ENCODE data around the gene ALKAL2. TPM values are rescaled to one million over a fixed set of nuclear protein-coding genes. Genes with fewer than 3 reads are reported as not detected.
"Not testable (repeated sequence)": the region's sequence is repeated elsewhere in the genome, so short reads cannot be mapped to it uniquely, and the experiment has no call there.

The ALKAL2 gene
- total and polyA plus RNA-seq, 10 of the 15 experiments (the other 5 are each of a cell fraction or from before 2014, with no cell fraction given): 0.11 to 0.29 (median 0.11) TPM; not detected in 7

DNA sequence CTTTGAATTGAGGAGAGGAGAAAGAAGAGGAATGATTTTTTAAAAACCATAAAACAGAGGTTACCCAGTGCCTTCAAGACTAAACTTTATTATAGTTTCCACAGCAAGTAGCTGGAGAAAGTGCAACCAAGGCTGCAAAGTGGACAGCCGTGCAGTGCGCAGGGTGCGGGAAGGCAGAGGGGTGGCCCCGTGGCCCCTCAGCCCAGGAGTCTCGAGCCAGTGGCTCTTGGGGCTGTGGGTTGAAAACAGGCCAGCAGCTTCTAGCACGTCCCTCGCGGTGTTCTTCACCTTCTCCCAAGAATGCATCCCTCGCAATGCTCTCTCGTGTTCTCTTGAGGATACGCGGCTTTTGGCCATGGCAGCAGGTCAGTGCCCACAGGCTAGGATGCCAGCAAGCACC is 28.5 kb upstream of the ALKAL2 start:
- RAD21 ChIA-PET (ENCODE audit: unreplicated experiment): no interaction called here
- Histone ChIP-seq H3K4me1 (ENCODE audit: control insufficient read depth, insufficient read depth, low read length) (no peaks in the 10 kb centered on the region), H2AFZ (ENCODE audit: control insufficient read depth, low read depth, low read length) (no peak overlapping the region), H3K79me2 (ENCODE audit: control insufficient read depth, insufficient read depth, low read length) (no peaks in the 10 kb centered on the region), H3K27me3 (replicated peaks in 1 of 2; ENCODE audit: control insufficient read depth in 2 of 2, insufficient read depth in 2 of 2, low read length in 1 of 2) (no peaks in the 10 kb centered on the region), H3K4me2 (ENCODE audit: control insufficient read depth, insufficient read depth) (no peak overlapping the region), H3K4me3 (no peak overlapping the region), H3K9ac (ENCODE audit: control insufficient read depth, insufficient read depth, low read length) (no peak overlapping the region), H3K9me3 (replicated peaks; ENCODE audit: control insufficient read depth, insufficient read depth, low read length) (no peaks in the 10 kb centered on the region; the same call in 2 of the 3 replicates), H3K36me3 (ENCODE audit: control insufficient read depth in 2 of 2, insufficient read depth in 2 of 2, low read length in 1 of 2) (no peaks in the 10 kb centered on the region), H4K20me1 (ENCODE audit: control insufficient read depth, insufficient read depth) (no peaks in the 10 kb centered on the region), H3K27ac (ENCODE audit: control insufficient read depth, insufficient read depth) (no peak overlapping the region)
- WGBS (ENCODE audit: insufficient coverage, insufficient replicate concordance, low lambda C conversion rate, missing lambda C conversion rate): 62% methylated on average over 12 of the region's 12 CpGs
- SMC1A ChIA-PET (ENCODE audit: uncharacterized antibody, unreplicated experiment): no interaction called here
- no TSS peak for BruUV-seq (replicated peaks)
- DNase-seq (ENCODE audit: low read depth, low spot score) (no peak), ATAC-seq (no peak), FAIRE-seq (no peak)
- in situ Hi-C loops (cut with MboI): no loop called here
- intact Hi-C loops (cut with micrococcal nuclease; ENCODE audit: unreplicated experiment): no loop called here
- TF ChIP-seq SMAD1 (IDR thresholded peaks at IDR 0.05; ENCODE audit: low read depth, partially characterized antibody): no peak
- TF ChIP-seq, protein P1, sequence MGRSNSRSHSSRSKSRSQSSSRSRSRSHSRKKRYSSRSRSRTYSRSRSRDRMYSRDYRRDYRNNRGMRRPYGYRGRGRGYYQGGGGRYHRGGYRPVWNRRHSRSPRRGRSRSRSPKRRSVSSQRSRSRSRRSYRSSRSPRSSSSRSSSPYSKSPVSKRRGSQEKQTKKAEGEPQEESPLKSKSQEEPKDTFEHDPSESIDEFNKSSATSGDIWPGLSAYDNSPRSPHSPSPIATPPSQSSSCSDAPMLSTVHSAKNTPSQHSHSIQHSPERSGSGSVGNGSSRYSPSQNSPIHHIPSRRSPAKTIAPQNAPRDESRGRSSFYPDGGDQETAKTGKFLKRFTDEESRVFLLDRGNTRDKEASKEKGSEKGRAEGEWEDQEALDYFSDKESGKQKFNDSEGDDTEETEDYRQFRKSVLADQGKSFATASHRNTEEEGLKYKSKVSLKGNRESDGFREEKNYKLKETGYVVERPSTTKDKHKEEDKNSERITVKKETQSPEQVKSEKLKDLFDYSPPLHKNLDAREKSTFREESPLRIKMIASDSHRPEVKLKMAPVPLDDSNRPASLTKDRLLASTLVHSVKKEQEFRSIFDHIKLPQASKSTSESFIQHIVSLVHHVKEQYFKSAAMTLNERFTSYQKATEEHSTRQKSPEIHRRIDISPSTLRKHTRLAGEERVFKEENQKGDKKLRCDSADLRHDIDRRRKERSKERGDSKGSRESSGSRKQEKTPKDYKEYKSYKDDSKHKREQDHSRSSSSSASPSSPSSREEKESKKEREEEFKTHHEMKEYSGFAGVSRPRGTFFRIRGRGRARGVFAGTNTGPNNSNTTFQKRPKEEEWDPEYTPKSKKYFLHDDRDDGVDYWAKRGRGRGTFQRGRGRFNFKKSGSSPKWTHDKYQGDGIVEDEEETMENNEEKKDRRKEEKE (IDR thresholded peaks at IDR 0.05): no peak
- no peak for TF ChIP-seq MEF2B (IDR thresholded peaks at IDR 0.05; ENCODE audit: partially characterized antibody, poor library complexity, severe bottlenecking)
- no peak for TF ChIP-seq NFIC (IDR thresholded peaks at IDR 0.05; ENCODE audit: low read depth, low read length)
- no peak for TF ChIP-seq MTA2 (IDR thresholded peaks at IDR 0.05; ENCODE audit: low read depth)
- TF ChIP-seq WRNIP1 (IDR thresholded peaks at IDR 0.05; ENCODE audit: borderline replicate concordance, low read depth, low read length): no peak
- no peak for TF ChIP-seq BACH1 (IDR thresholded peaks at IDR 0.05; ENCODE audit: borderline replicate concordance)
- no peak for TF ChIP-seq MYB (IDR thresholded peaks at IDR 0.05; ENCODE audit: borderline replicate concordance, low read depth, low read length)
- POLR2A ChIA-PET: no interaction called here
- CTCF ChIA-PET: no interaction called here

DNA sequence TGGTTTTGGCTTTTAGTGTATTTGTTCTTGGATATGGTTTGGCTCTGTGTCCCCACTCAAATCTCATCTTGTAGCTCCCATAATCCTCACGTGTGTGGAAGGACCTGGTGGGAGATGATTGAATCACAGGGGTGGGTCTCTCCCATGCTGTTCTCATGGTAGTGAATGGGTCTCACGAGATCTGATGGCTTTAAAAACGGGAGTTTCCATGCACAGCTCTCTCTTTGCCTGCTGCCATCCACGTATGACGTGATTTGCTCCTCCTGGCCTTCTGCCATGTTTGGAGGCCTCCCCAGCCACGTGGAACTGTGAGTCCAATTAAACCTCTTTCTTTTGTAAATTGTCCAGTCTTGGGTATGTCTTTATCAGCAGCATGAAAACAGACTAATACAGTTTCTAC is 28.0 kb upstream of the ALKAL2 start:
- H3K79me2 ChIP-seq (ENCODE audit: control insufficient read depth, insufficient read depth, low read length); H3K4me1 ChIP-seq (ENCODE audit: control insufficient read depth, insufficient read depth, low read length); intact Hi-C loops (cut with micrococcal nuclease; ENCODE audit: unreplicated experiment); H3K4me2 ChIP-seq (ENCODE audit: control insufficient read depth, insufficient read depth); BruUV-seq (replicated peaks); H3K27me3 ChIP-seq (replicated peaks in 1 of 2; ENCODE audit: control insufficient read depth in 2 of 2, insufficient read depth in 2 of 2, low read length in 1 of 2); H3K27ac ChIP-seq (ENCODE audit: control insufficient read depth, insufficient read depth); ATAC-seq; H3K4me3 ChIP-seq; CTCF ChIA-PET; H4K20me1 ChIP-seq (ENCODE audit: control insufficient read depth, insufficient read depth); H3K36me3 ChIP-seq (ENCODE audit: control insufficient read depth in 2 of 2, insufficient read depth in 2 of 2, low read length in 1 of 2); SMC1A ChIA-PET (ENCODE audit: uncharacterized antibody, unreplicated experiment); RAD21 ChIA-PET (ENCODE audit: unreplicated experiment); FAIRE-seq; H3K9me3 ChIP-seq (replicated peaks; ENCODE audit: control insufficient read depth, insufficient read depth, low read length); in situ Hi-C loops (cut with MboI); POLR2A ChIA-PET; H3K9ac ChIP-seq (ENCODE audit: control insufficient read depth, insufficient read depth, low read length); DNase-seq (ENCODE audit: low read depth, low spot score); H2AFZ ChIP-seq (ENCODE audit: control insufficient read depth, low read depth, low read length): not testable (repeated sequence)
- WGBS (ENCODE audit: insufficient coverage, insufficient replicate concordance, low lambda C conversion rate, missing lambda C conversion rate): 2% methylated on average over 6 of the region's 6 CpGs

All from GM12878 (cell line).